ENCODE results near the gene RAD51B.

RAD51B gene

DNA sequence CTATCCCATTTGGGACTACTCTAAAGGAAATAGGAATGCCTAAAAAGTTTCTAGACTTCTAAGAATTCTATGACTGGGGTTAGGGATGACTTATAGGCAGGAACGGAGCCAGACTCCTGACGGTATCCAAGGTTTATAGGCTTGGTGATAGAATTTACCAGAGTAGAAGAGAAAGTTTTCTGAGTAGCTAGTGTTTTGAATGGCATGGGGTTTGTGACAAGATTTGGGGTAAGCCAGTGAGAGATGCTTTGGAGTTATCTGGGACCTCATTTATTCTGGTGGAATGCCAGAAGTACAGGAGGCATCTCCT lies 444.6 kb downstream of the RAD51B start:
- H3K4me1 ChIP-seq (ENCODE audit: control insufficient read depth in 5 of 5, insufficient read depth in 5 of 5, low read length in 5 of 5) = peaks cover 0 to 38% (median 13%) of the 10 kb centered on the region in 5 donors
- H3K36me3 ChIP-seq (ENCODE audit: control insufficient read depth in 5 of 5, insufficient read depth in 5 of 5, low read length in 5 of 5) = no peaks in the 10 kb centered on the region
- no peaks in the 10 kb centered on the region for H3K9me3 ChIP-seq (ENCODE audit: control insufficient read depth in 5 of 5, low read length in 5 of 5)
- no peak overlapping the region for H3K4me3 ChIP-seq (ENCODE audit: low read depth in 1 of 5, low read length in 5 of 5)
- H3K27me3 ChIP-seq (ENCODE audit: control insufficient read depth in 5 of 5, insufficient read depth in 4 of 5, low read length in 5 of 5) = no peaks in the 10 kb centered on the region
- no peak overlapping the region for H3K9ac ChIP-seq (ENCODE audit: low read length in 5 of 5)
- peak overlapping the region; percentile 13 for H3K27ac ChIP-seq (ENCODE audit: low read depth, low read length)

DNA sequence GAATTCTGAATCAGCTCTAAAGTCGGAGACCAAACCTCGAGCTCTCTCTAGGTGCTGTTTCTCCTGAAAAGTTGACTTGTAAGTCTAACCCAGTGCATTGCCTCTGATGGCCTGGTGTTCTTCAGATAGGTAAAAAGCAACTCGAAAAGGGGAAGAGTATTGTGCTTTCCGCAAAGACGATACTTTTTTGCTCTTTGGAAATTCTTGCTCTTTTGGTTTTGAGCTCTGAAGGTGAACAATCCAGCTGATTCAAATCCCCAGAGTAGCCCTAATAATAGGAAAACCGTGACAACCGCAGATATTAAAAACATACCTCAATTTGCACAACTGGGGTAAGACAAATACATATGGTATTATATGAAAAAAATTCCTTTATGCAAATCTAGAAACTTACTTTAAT lies 447.4 kb downstream of the RAD51B start:
- H3K9me3 ChIP-seq (ENCODE audit: control insufficient read depth in 5 of 5, low read length in 5 of 5) = no peaks in the 10 kb centered on the region
- no peak overlapping the region for H3K27ac ChIP-seq (ENCODE audit: low read depth, low read length)
- peaks cover 0 to 43% (median 18%) of the 10 kb centered on the region in 5 donors for H3K4me1 ChIP-seq (ENCODE audit: control insufficient read depth in 5 of 5, insufficient read depth in 5 of 5, low read length in 5 of 5)

DNA sequence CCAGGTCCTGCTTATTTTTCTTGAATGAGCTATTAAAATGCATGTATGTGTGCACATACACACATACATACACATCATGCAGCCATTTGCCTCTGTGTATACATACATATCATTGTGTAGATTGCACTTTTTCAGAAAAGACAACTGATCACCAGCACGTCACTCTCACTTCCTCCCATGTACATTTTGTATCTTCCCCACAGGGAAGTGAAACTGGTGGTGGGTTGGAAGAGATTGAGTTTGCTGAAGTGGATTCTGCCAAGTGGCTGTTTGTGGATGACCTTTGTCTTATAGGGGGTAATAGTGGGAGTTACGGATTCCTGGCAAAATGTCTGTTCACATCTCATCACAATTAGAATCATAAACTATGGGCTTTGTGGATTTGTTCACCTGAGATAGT lies 448.6 kb downstream of the RAD51B start:
- H3K4me3 ChIP-seq (ENCODE audit: low read depth in 1 of 5, low read length in 5 of 5) = no peak overlapping the region
- no peak overlapping the region for H3K9ac ChIP-seq (ENCODE audit: low read length in 5 of 5)
- no peaks in the 10 kb centered on the region for H3K9me3 ChIP-seq (ENCODE audit: control insufficient read depth in 5 of 5, low read length in 5 of 5)
- no peak overlapping the region for H3K27ac ChIP-seq (ENCODE audit: low read depth, low read length)
- H3K36me3 ChIP-seq (ENCODE audit: control insufficient read depth in 5 of 5, insufficient read depth in 5 of 5, low read length in 5 of 5) = no peaks in the 10 kb centered on the region
- H3K27me3 ChIP-seq (ENCODE audit: control insufficient read depth in 5 of 5, insufficient read depth in 4 of 5, low read length in 5 of 5) = no peaks in the 10 kb centered on the region
- H3K4me1 ChIP-seq (ENCODE audit: control insufficient read depth in 5 of 5, insufficient read depth in 5 of 5, low read length in 5 of 5) = peaks cover 0 to 47% (median 21%) of the 10 kb centered on the region in 5 donors

More for the DNA sequence above, 447.4 kb downstream of the RAD51B start:
- Histone ChIP-seq H3K4me3 (ENCODE audit: low read depth in 1 of 5, low read length in 5 of 5) (no peak overlapping the region), H3K36me3 (ENCODE audit: control insufficient read depth in 5 of 5, insufficient read depth in 5 of 5, low read length in 5 of 5) (no peaks in the 10 kb centered on the region), H3K9ac (ENCODE audit: low read length in 5 of 5) (no peak overlapping the region), H3K27me3 (ENCODE audit: control insufficient read depth in 5 of 5, insufficient read depth in 4 of 5, low read length in 5 of 5) (no peaks in the 10 kb centered on the region)

DNA sequence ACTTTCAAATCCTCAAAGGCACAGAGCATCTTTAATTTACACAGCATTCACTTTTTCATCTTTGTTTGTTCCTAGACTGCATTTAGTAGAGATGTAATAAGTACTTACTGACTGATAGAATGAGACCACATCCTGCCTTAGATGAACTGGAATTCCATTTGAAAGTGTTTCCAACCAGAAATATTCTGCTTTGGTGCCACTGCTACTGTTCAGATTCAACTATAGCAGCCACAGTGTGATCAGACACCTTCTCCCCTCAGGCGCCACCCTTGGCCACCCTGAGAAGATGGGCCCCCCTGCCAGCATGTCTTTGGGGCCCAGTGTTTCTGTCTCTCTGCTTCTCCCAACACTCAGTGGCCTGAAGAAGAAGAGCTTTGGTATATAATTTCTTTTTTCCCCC lies 449.1 kb downstream of the RAD51B start:
- no peaks in the 10 kb centered on the region for H3K27me3 ChIP-seq (ENCODE audit: control insufficient read depth in 5 of 5, insufficient read depth in 4 of 5, low read length in 5 of 5)
- no peaks in the 10 kb centered on the region for H3K9me3 ChIP-seq (ENCODE audit: control insufficient read depth in 5 of 5, low read length in 5 of 5)
- no peak overlapping the region for H3K27ac ChIP-seq (ENCODE audit: low read depth, low read length)
- no peak overlapping the region for H3K4me3 ChIP-seq (ENCODE audit: low read depth in 1 of 5, low read length in 5 of 5)
- H3K4me1 ChIP-seq (ENCODE audit: control insufficient read depth in 5 of 5, insufficient read depth in 5 of 5, low read length in 5 of 5) = peaks cover 0 to 44% (median 21%) of the 10 kb centered on the region in 5 donors
- H3K36me3 ChIP-seq (ENCODE audit: control insufficient read depth in 5 of 5, insufficient read depth in 5 of 5, low read length in 5 of 5) = no peaks in the 10 kb centered on the region
- H3K9ac ChIP-seq (ENCODE audit: low read length in 5 of 5) = no peak overlapping the region

- no peak overlapping the region for H3K4me3 ChIP-seq (ENCODE audit: low read depth in 1 of 5, low read length in 5 of 5)
- H3K4me1 ChIP-seq (ENCODE audit: control insufficient read depth in 5 of 5, insufficient read depth in 5 of 5, low read length in 5 of 5) = peaks cover 0 to 38% (median 18%) of the 10 kb centered on the region in 5 donors
- no peak overlapping the region for H3K9ac ChIP-seq (ENCODE audit: low read length in 5 of 5)
- no peaks in the 10 kb centered on the region for H3K27me3 ChIP-seq (ENCODE audit: control insufficient read depth in 5 of 5, insufficient read depth in 4 of 5, low read length in 5 of 5)
- no peaks in the 10 kb centered on the region for H3K9me3 ChIP-seq (ENCODE audit: control insufficient read depth in 5 of 5, low read length in 5 of 5)
- H3K27ac ChIP-seq (ENCODE audit: low read depth, low read length) = no peak overlapping the region
- H3K36me3 ChIP-seq (ENCODE audit: control insufficient read depth in 5 of 5, insufficient read depth in 5 of 5, low read length in 5 of 5) = no peaks in the 10 kb centered on the region
These were observed 449.8 kb downstream of the RAD51B start for GRCh38 chr14:68269136-68269927.

- no peaks in the 10 kb centered on the region for H3K36me3 ChIP-seq (ENCODE audit: control insufficient read depth in 5 of 5, insufficient read depth in 5 of 5, low read length in 5 of 5)
- H3K27ac ChIP-seq (ENCODE audit: low read depth, low read length) = no peak overlapping the region
- H3K27me3 ChIP-seq (ENCODE audit: control insufficient read depth in 5 of 5, insufficient read depth in 4 of 5, low read length in 5 of 5) = no peaks in the 10 kb centered on the region
- peaks cover 0 to 38% (median 15%) of the 10 kb centered on the region in 5 donors for H3K4me1 ChIP-seq (ENCODE audit: control insufficient read depth in 5 of 5, insufficient read depth in 5 of 5, low read length in 5 of 5)
- no peaks in the 10 kb centered on the region for H3K9me3 ChIP-seq (ENCODE audit: control insufficient read depth in 5 of 5, low read length in 5 of 5)
- no peak overlapping the region for H3K4me3 ChIP-seq (ENCODE audit: low read depth in 1 of 5, low read length in 5 of 5)
- H3K9ac ChIP-seq (ENCODE audit: low read length in 5 of 5) = no peak overlapping the region
These were observed 450.8 kb downstream of the RAD51B start for GRCh38 chr14:68270342-68270741.

GRCh38 chr14:68271913-68272391 lies 452.4 kb downstream of the RAD51B start:
- Histone ChIP-seq H3K9me3 (ENCODE audit: control insufficient read depth in 5 of 5, low read length in 5 of 5) (no peaks in the 10 kb centered on the region), H3K27ac (ENCODE audit: low read depth, low read length) (no peak overlapping the region), H3K27me3 (ENCODE audit: control insufficient read depth in 5 of 5, insufficient read depth in 4 of 5, low read length in 5 of 5) (no peaks in the 10 kb centered on the region), H3K4me1 (ENCODE audit: control insufficient read depth in 5 of 5, insufficient read depth in 5 of 5, low read length in 5 of 5) (peaks cover 0 to 32% (median 15%) of the 10 kb centered on the region in 5 donors), H3K36me3 (ENCODE audit: control insufficient read depth in 5 of 5, insufficient read depth in 5 of 5, low read length in 5 of 5) (no peaks in the 10 kb centered on the region), H3K4me3 (ENCODE audit: low read depth in 1 of 5, low read length in 5 of 5) (peak overlapping the region in 1 of 5 donors; percentile 16), H3K9ac (ENCODE audit: low read length in 5 of 5) (no peak overlapping the region)

GRCh38 chr14:68273413-68273812 lies 453.8 kb downstream of the RAD51B start:
- H3K9me3 ChIP-seq (ENCODE audit: control insufficient read depth in 5 of 5, low read length in 5 of 5) = no peaks in the 10 kb centered on the region
- no peak overlapping the region for H3K27ac ChIP-seq (ENCODE audit: low read depth, low read length)
- no peaks in the 10 kb centered on the region for H3K27me3 ChIP-seq (ENCODE audit: control insufficient read depth in 5 of 5, insufficient read depth in 4 of 5, low read length in 5 of 5)
- H3K4me3 ChIP-seq (ENCODE audit: low read depth in 1 of 5, low read length in 5 of 5) = no peak overlapping the region
- no peaks in the 10 kb centered on the region for H3K36me3 ChIP-seq (ENCODE audit: control insufficient read depth in 5 of 5, insufficient read depth in 5 of 5, low read length in 5 of 5)
- no peak overlapping the region for H3K9ac ChIP-seq (ENCODE audit: low read length in 5 of 5)
- H3K4me1 ChIP-seq (ENCODE audit: control insufficient read depth in 5 of 5, insufficient read depth in 5 of 5, low read length in 5 of 5) = peaks cover 0 to 23% (median 11%) of the 10 kb centered on the region in 5 donors

- Histone ChIP-seq H3K36me3 (ENCODE audit: control insufficient read depth in 5 of 5, insufficient read depth in 5 of 5, low read length in 5 of 5) (no peaks in the 10 kb centered on the region), H3K4me1 (ENCODE audit: control insufficient read depth in 5 of 5, insufficient read depth in 5 of 5, low read length in 5 of 5) (peaks cover 0 to 19% (median 8%) of the 10 kb centered on the region in 5 donors), H3K9ac (ENCODE audit: low read length in 5 of 5) (no peak overlapping the region), H3K27ac (ENCODE audit: low read depth, low read length) (no peak overlapping the region), H3K27me3 (ENCODE audit: control insufficient read depth in 5 of 5, insufficient read depth in 4 of 5, low read length in 5 of 5) (no peaks in the 10 kb centered on the region), H3K9me3 (ENCODE audit: control insufficient read depth in 5 of 5, low read length in 5 of 5) (no peaks in the 10 kb centered on the region), H3K4me3 (ENCODE audit: low read depth in 1 of 5, low read length in 5 of 5) (no peak overlapping the region)
These were observed 455.1 kb downstream of the RAD51B start for GRCh38 chr14:68274725-68275124.

GRCh38 chr14:68278576-68279436 lies 459.2 kb downstream of the RAD51B start:
- Histone ChIP-seq H3K27ac (ENCODE audit: low read depth, low read length) (no peak overlapping the region), H3K9me3 (ENCODE audit: control insufficient read depth in 5 of 5, low read length in 5 of 5) (no peaks in the 10 kb centered on the region)

More at GRCh38 chr14:68278576-68279436, 459.2 kb downstream of the RAD51B start:
- H3K27me3 ChIP-seq (ENCODE audit: control insufficient read depth in 5 of 5, insufficient read depth in 4 of 5, low read length in 5 of 5) = no peaks in the 10 kb centered on the region
- peaks cover 8 to 22% (median 13%) of the 10 kb centered on the region in 5 donors for H3K4me1 ChIP-seq (ENCODE audit: control insufficient read depth in 5 of 5, insufficient read depth in 5 of 5, low read length in 5 of 5)
- H3K9ac ChIP-seq (ENCODE audit: low read length in 5 of 5) = no peak overlapping the region
- no peak overlapping the region for H3K4me3 ChIP-seq (ENCODE audit: low read depth in 1 of 5, low read length in 5 of 5)
- H3K36me3 ChIP-seq (ENCODE audit: control insufficient read depth in 5 of 5, insufficient read depth in 5 of 5, low read length in 5 of 5) = no peaks in the 10 kb centered on the region
